HG02678 (cell line): Measurements from ENCODE around the gene PDZRN4.
"Not testable (repeated sequence)": the region's sequence is repeated elsewhere in the genome, so short reads cannot be mapped to it uniquely, and the experiment has no call there.

ENCODE experiments used
- ATAC-seq: cut with Tn5 transposase; IDR thresholded peaks from one replicate; pipeline ENCODE4 v1.9.1; 2021; ENCODE audit warnings: mild to moderate bottlenecking, moderate library complexity; ENCODE audit not compliant: unreplicated experiment

The PDZRN4 gene

DNA sequence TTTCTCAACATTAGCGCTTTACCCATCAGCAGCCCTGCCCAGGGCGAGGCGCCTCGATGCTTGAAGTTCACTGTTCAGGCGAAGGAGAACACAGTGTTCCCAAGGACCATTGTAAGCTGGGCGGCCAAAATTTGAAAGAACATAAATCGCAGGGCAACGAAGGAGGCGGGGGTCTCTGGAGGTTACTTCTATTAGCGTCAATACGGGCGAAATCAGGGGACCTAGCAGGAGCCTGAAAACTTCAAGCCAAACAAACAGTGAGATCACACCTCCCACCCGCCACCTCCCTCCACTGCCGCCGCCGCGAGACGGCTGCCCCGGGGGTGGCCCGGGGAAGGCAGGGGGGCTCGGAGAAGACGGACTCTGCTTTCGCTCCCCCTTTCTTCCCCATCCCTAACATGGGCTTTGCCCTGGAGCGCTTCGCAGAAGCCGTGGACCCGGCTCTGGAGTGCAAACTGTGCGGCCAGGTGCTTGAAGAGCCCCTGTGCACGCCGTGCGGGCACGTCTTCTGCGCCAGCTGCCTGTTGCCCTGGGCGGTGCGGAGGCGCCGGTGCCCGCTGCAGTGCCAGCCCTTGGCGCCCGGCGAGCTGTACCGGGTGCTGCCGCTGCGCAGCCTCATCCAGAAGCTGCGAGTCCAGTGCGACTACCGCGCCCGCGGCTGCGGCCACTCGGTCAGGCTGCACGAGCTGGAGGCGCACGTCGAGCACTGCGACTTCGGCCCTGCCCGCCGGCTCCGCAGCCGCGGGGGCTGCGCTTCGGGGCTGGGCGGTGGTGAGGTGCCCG is at the start of gene PDZRN4:
Gene PDZRN4 (plus strand): TSS at position 263 of the 783 bp plus-strand sequence.
- no peak for ATAC-seq

DNA sequence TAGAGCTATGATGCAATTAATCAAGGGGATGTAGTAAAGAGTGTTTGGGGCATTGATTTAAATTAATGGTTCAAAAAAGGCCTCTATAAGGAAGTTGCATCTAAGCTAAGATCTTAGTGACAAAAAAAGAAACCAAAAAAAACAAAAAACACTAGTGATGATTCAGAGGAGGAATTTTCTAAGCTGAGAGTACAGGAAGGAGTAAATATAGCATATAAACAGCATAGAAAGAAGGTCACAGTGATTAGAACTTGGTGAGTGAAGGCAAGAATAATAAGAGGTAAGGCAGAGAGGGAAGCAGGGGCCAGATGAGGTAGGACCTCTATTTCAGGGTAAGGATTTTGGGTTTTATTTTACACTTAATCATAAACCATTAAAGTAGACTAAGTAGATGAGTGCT is 48.0 kb upstream of the PDZRN4 start:
- no peak for ATAC-seq

- ATAC-seq: no peak
Observed at GRCh38 chr12:41141104-41141503, 47.0 kb upstream of the PDZRN4 start.

- ATAC-seq: no peak
Observed at GRCh38 chr12:41142376-41142775, 45.7 kb upstream of the PDZRN4 start.

GRCh38 chr12:41151793-41152192 is 36.3 kb upstream of the PDZRN4 start:
- ATAC-seq: no peak

- no peak for ATAC-seq
Observed at GRCh38 chr12:41162461-41162860, 25.7 kb upstream of the PDZRN4 start.

GRCh38 chr12:41167701-41168100 is 20.4 kb upstream of the PDZRN4 start:
- no peak for ATAC-seq

- no peak for ATAC-seq
Observed at GRCh38 chr12:41174602-41175001, 13.5 kb upstream of the PDZRN4 start.

DNA sequence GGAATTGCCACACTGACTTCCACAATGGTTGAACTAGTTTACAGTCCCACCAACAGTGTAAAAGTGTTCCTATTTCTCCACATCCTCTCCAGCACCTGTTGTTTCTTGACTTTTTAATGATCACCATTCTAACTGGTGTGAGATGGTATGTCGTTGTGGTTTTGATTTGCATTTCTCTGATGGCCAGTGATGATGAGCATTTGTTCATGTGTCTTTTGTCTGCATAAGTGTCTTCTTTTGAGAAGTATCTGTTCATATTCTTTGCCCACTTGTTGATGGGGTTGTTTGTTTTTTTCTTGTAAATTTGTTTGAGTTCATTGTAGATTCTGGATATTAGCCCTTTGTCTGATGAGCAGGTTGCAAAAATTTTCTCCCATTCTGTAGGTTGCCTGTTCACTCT is 8.6 kb upstream of the PDZRN4 start:
- not testable (repeated sequence) for ATAC-seq

DNA sequence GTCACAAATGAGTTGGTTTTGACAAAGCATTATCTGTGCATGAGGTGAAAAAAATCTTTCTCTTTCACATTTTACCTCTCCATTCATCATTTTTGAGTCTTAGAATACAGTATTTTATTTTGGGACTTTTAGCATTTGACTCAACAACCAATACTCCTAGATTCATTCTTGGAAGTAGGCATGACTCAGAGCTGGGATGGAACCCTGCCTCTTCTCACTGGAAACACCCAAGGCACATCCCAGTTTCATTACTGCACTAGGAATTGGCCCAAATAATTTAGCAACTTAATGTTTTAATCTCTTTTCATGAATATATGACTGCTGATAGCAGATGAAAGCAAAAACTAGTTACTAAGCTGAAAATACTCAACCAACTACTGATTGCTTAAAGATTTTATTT is 3.3 kb upstream of the PDZRN4 start:
- no peak for ATAC-seq

- ATAC-seq: no peak
Observed at GRCh38 chr12:41186026-41186425, 2.1 kb upstream of the PDZRN4 start.

DNA sequence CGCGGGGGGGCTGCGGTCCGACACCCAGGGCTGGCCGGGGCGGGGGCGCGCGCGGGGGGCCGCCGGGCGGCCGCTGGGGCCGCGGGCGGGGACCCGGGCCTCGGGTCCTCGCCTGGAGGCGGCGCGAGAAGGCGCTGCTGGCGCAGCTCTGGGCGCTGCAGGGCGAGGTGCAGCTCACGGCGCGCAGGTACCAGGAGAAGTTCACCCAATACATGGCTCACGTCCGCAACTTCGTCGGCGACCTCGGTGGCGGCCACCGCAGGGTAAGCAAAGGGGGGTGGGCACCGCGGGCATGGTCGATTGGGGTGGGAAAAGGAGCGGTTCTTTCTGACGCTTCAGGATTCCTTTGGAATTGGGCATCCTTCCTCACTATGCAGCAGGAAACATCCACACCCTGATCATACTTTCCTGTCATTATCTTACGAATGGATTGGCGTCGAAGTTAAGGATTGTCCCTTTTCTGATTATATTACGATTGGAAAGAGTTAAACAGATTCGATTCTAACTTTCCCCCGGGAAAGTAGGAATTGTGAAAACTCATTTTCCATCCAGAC is 798 bp downstream of the PDZRN4 start:
- ATAC-seq: no peak

DNA sequence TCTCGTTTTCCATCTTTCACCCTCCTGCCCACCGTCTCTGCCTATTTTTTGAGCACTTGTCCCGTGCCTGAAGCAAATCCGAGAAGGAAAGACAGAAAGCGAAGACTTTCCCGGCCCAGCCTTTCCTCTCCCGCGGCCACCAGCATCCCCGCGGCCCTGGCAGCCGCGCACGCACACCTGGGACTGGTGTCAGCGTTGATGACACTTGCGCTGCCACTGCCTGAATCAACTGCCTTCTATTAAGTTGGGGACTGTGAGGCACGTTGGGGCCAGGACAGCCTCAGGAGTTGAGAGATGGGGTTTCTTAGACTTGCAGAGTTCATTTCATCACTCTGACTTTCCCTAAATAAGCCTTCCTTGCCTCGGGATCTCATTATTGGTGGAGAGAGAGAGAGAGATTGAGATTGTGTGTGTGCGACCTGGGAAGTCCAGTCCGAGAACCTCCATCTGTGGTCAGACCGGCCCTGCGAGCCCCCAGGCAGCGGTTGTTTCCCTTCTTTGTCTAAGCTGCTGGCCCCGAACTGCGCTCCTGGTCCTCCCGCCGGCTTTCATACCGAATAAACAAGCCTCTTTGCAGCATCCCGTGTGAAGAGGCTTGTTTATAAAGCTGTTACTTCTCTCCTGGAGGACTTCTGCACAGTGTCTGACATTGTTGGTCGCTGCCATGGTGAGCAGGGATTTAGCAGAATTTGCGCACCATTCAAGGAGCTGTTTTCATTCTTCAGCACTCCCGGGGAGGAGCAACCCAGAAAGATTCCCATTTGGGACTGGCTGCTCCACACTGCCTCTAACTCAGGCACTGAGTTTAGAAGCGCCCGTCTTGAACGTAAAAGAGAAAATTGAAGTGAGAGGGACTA is 1.5 kb downstream of the PDZRN4 start:
- no peak for ATAC-seq

DNA sequence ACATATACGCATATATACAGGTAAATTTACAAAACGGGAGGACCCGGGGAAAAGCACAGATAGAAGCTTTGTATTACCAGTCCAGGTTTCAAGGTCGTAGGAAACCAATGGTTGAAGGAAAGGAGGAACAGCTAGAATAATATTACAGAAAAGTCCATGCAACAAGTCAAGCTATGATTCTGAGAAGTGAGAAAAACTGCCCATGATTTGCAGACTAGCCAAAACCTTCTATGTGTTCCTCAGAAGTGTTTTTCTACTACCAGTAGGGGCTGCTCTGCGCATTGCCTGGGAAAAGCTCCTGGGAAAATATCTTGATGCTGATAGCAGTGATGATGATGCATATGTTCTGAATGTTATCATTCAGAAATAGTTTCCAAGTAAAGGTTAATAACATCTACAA is 2.2 kb downstream of the PDZRN4 start:
- ATAC-seq: no peak

GRCh38 chr12:41191549-41191948 is 3.4 kb downstream of the PDZRN4 start:
- ATAC-seq: not testable (repeated sequence)

DNA sequence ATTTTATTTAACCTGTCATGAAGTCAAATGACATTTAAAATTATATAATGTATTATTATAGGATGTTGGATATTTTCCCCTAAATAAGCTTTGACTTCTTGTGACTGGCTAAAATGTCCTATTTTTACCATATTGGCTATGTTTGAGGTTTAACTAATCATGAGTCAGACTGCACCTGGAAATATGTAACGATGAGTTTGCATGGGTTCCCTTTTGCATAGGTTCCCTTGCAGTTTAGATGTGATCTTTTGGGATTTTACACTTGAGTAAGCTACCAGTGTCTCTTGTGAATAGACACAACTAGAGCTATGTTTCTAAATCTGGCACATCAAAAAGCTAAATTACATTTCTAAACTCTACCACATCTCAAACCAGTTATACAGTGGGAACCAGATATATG is 5.2 kb downstream of the PDZRN4 start:
- ATAC-seq: no peak

DNA sequence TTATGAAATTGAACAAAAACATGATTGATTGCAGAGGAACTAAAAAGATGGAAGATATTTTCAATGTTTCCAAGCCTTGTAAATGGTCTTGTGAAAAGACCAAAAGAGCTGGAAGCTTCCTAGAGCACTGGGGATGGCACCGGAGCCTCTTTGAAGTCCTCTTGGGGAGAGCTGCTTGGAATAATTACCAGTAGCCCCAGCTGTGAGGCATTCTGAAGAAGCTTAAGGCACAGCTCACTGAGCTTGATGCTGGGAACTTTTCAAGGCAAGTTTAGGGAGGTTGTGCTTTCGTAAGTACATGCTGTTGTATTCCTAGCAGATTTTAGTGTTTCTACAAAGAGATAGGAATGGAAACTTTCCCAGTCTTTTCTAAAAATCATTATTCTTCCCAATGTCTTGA is 13.9 kb downstream of the PDZRN4 start:
- ATAC-seq: no peak

DNA sequence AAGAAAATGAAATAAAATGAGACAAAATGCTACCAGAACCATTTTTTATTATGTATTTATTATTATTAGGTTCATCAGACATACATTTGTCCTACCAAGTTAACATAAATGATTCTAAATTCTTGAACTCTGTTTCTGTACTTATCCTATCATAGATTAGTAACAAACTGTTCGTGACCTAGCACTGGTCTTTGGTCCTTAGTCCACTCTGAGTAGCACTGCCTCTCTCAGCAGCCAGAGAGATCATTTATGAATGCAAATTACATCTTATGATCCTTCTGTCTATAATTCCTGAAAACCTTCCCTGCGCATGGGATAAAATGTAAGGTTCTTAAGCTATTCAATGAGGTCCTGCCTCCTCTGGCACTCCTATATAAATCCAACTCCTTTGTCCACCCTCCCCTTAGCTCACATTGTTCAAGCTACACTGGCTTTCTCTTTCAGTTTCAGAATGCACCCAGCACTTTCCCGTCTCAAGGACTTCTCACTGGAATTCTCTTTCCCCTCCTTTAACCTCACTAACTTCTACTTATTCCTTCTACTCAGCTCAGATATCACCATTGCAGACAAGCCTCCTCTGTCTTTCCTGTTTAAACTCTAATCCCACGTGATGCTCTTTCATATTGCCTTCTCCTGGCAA is 17.1 kb downstream of the PDZRN4 start:
- no peak for ATAC-seq

DNA sequence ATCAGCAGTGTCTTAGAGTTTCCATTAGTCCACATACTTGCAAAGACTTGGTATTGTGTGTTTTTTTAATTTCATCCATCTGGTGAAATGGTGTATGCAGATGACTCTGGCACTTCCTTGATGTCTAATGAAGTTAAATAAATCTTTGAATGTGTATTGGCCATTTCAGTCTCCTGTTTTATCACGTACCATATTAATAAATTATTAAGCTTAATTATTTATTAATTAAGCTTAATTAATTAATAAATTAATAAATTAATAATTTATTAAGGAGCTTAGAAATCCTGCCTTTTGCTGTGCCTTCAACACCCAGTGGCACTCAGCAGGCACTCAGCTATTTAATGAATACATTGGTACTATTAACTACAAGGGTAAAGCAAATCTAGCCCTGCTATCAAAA is 18.2 kb downstream of the PDZRN4 start:
- no peak for ATAC-seq

- no peak for ATAC-seq
Observed at GRCh38 chr12:41211448-41211847, 23.3 kb downstream of the PDZRN4 start.

DNA sequence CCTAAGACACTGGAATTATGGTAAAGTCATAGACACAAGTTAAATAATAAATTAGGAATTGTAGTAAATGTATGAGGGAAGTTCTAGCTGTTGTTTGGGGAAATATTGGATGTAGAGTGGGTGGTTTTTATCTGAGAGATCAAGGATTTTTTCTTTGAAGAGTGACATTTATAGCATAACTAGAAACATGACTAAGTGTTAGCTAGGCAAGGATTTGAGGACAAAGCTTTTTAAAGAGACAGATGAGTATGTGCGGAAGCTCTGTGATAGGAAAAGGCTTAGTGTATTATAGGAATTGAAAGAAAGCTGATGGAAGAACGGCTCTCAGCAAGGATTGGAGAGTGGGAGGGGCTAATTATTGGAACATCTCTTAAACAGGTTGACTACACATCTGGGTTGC is 24.5 kb downstream of the PDZRN4 start:
- no peak for ATAC-seq
